GM23248 (cell line): ENCODE data around the gene SS18L1. TPM values are rescaled to one million over a fixed set of nuclear protein-coding genes. Genes with fewer than 3 reads are reported as not detected.

Experiments used
- DNase-seq: peaks from one replicate; pipeline ENCODE4 v3.0.0-alpha.2; 2015
- H2AFZ ChIP-seq: fragments of 200-600 bp; sonication (generic); 2 replicates; pipeline ENCODE4 v1.6.1; 2016; ENCODE audit warnings: antibody characterized with exemption
- H3F3A ChIP-seq: fragments of 200-600 bp; sonication (generic); 2 replicates; pipeline ENCODE4 v1.6.1; 2016; ENCODE audit warnings: mild to moderate bottlenecking, antibody characterized with exemption, mixed run types; ENCODE audit not compliant: insufficient read depth
- H3K27ac ChIP-seq: fragments of 200-600 bp; sonication (generic); 2 replicates; pipeline ENCODE4 v1.5.1; 2016; ENCODE audit warnings: mild to moderate bottlenecking
- H3K27me3 ChIP-seq: fragments of 200-600 bp; sonication (generic); replicated peaks from 2 replicates; pipeline ENCODE4 v1.6.1; 2016; ENCODE audit warnings: mild to moderate bottlenecking; ENCODE audit not compliant: insufficient read depth
- H3K36me3 ChIP-seq: fragments of 200-600 bp; sonication (generic); 2 replicates; pipeline ENCODE4 v1.6.1; 2016; ENCODE audit warnings: low read depth, mild to moderate bottlenecking
- H3K4me1 ChIP-seq: fragments of 200-600 bp; sonication (generic); 2 replicates; pipeline ENCODE4 v1.6.1; 2016; ENCODE audit warnings: mild to moderate bottlenecking; ENCODE audit not compliant: insufficient read depth
- H3K4me2 ChIP-seq: fragments of 200-600 bp; sonication (generic); one replicate; pipeline ENCODE4 v1.6.1; 2016; ENCODE audit warnings: mild to moderate bottlenecking; ENCODE audit not compliant: unreplicated experiment
- H3K4me3 ChIP-seq: fragments of 200-600 bp; sonication (generic); 2 replicates; pipeline ENCODE4 v1.5.1; 2016; ENCODE audit warnings: mild to moderate bottlenecking
- H3K79me2 ChIP-seq: fragments of 200-600 bp; sonication (generic); 2 replicates; pipeline ENCODE4 v1.6.1; 2016; ENCODE audit warnings: mild to moderate bottlenecking; ENCODE audit not compliant: insufficient read depth
- H3K9ac ChIP-seq: fragments of 200-600 bp; sonication (generic); 2 replicates; pipeline ENCODE4 v1.6.1; 2016; ENCODE audit warnings: mild to moderate bottlenecking
- H3K9me2 ChIP-seq: fragments of 200-600 bp; sonication (generic); 2 replicates; pipeline ENCODE4 v1.6.1; 2016; ENCODE audit warnings: mixed run types, mild to moderate bottlenecking, moderate library complexity; ENCODE audit not compliant: insufficient read depth
- H3K9me3 ChIP-seq: fragments of 200-600 bp; sonication (generic); one replicate; pipeline ENCODE4 v1.6.1; 2017; ENCODE audit warnings: low read depth
- H4K20me1 ChIP-seq: fragments of 200-600 bp; sonication (generic); 2 replicates; pipeline ENCODE4 v1.6.0; 2016; ENCODE audit not compliant: insufficient read depth
- EZH2 ChIP-seq: fragments of 200-600 bp; sonication (generic); IDR thresholded peaks from 2 replicates; pipeline ENCODE4 v1.6.1; 2018; ENCODE audit warnings: antibody characterized with exemption, mild to moderate bottlenecking; ENCODE audit not compliant: insufficient read depth, poor library complexity, severe bottlenecking
- EZH2phosphoT487 ChIP-seq: fragments of 200-600 bp; sonication (generic); IDR thresholded peaks from 2 replicates; pipeline ENCODE4 v1.6.1; 2018; ENCODE audit warnings: antibody characterized with exemption, moderate library complexity, mild to moderate bottlenecking, low read depth; ENCODE audit not compliant: insufficient read depth
- WGBS, 2 experiments: methylation state at CpG; one replicate each; pipeline ENCODE4 v1.1.6; 2015 to 2017; ENCODE audit warnings: low lambda C conversion rate in 2 of 2, low coverage in 1 of 2; ENCODE audit errors: missing lambda C conversion rate in 2 of 2; 5-methylcytosine and 5-hydroxymethylcytosine counted together
- in situ Hi-C: fragments of 300-500 bp; cut with MboI; formaldehyde crosslinking; loops from 2 replicates; pipeline ENCODE4 v1.15.0; 2020
- polyA plus RNA-seq: library from polyadenylated mRNA; unstranded; fragments of >200 nt; fragmentation: Nextera tagmentation; extraction: Ambion mirVana; gene quantifications from 2 replicates; pipeline ENCODE4 v1.2.1, GENCODE V29; 2016
- total RNA-seq: library from RNA; depleted of rRNA; stranded (reverse); fragments of >200 nt; shearing (Covaris generic); gene quantifications from 2 replicates; pipeline ENCODE4 v1.2.3, GENCODE V29; 2014

SS18L1 gene
- total and polyA plus RNA-seq, 2 experiments from 2014 or later: 2.3 to 8.8 TPM

DNA sequence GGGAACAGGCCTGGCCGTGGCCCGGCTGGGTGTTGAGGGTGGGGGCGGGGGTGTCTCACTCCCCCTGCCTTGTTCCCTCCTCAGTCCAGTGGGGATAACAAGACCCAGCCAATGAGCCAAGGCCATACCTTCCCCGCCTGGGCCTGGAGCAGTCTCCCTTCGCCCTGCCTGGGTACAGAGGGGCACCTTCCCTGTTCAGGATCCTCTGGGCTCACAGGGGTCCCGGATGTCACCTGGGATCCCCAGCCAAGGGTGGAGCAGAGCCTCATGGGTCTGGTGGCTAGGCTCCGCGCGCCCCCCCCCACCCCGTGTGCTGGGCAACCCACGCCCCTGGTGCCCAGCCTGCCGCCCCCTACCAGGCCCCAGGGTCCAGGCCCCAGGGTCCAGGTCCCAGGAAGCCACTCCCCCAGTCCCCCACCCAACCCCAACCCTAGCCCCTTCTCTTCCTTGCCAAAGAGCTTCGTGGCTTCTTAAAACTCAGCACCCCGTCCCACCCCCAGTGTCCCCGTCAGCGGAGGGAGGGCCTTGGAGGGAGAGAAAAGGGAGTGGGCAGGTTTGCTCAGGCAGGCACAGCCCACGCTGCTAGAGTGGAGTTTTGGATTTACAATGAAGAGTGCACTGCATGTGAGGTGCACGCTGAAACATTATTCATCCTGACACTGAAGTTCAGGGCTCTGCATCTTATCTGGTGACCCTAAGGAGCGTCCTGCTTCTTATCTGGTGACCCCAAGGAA, 64.7 kb downstream of the SS18L1 start:
- Histone ChIP-seq H3K4me1 (no peaks in the 10 kb centered on the region), H3F3A (no peaks in the 10 kb centered on the region), H3K9me3 (no peaks in the 10 kb centered on the region), H2AFZ (no peak overlapping the region), H4K20me1 (no peaks in the 10 kb centered on the region), H3K27ac (no peak overlapping the region), H3K79me2 (no peaks in the 10 kb centered on the region), H3K36me3 (no peaks in the 10 kb centered on the region), H3K9me2 (no peaks in the 10 kb centered on the region), H3K27me3 (no peaks in the 10 kb centered on the region; the same call in 1 of the 2 replicates), H3K4me3 (no peak overlapping the region), H3K4me2 (no peak overlapping the region), H3K9ac (no peak overlapping the region)
- in situ Hi-C loops: no loop called here
- DNase-seq: no peak
- WGBS, 2 experiments: 46 to 56% methylated on average over 10 to 19 of the region's 19 CpGs
- TF ChIP-seq EZH2: no peak
- no peak for TF ChIP-seq EZH2phosphoT487

DNA sequence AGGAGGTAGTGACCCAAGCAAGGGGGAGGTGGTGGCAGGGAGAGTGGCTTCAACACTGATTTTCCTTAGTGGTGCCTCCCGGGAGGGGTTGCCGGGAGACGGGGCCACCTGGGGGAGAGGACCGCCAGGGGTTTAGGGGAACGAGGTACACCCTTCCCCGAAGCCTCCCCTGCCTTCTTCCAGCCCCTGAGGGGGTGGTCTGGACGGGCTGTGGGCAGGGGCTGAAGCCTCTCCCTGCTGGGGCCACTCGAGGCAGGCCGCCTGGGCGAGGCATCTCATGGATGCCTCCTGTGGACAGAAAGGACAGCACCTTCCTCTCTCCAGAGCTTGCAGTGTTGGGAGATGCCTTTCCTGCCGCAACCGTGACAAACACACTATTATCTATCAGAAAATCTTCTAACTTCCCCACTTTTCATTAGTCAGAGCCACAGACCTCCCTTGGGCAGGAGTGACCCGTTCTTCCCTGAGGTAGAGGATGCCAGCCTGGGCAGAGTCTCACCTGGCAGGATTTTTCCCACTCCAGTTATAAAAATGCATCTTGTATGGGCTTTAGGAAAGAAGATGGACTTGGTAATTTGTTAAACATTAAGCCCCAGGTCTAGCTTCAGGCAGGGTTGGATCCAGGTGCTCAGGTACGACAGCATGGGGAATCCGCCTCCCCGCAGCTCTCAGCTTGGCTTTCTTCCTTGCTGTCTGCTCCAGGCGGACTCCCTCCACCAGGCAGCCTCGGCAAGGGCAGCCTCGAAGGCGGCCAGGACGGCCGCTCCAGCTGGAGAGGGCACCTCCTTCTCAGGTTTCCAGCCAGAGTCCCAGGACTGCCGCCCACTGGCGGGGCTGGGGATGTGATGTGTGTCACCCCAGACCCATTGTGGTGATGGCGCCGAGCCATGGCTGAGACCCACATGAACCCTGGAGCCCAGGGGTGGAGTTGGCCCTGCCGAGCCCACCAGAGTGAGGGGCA, 65.5 kb downstream of the SS18L1 start:
- no peak overlapping the region for H2AFZ ChIP-seq
- H3K4me1 ChIP-seq: no peaks in the 10 kb centered on the region
- no peaks in the 10 kb centered on the region for H3K9me2 ChIP-seq
- no peak overlapping the region for H3K9ac ChIP-seq
- no peak overlapping the region for H3K4me3 ChIP-seq
- H3K36me3 ChIP-seq: no peaks in the 10 kb centered on the region
- no peaks in the 10 kb centered on the region for H3K79me2 ChIP-seq
- DNase-seq: peak; percentile 33
- in situ Hi-C loops: no loop called here
- no peaks in the 10 kb centered on the region for H3K9me3 ChIP-seq
- no peak overlapping the region for H3K27ac ChIP-seq
- no peaks in the 10 kb centered on the region for H3F3A ChIP-seq
- no peak overlapping the region for H3K4me2 ChIP-seq
- TF ChIP-seq EZH2phosphoT487 (no peak), EZH2 (no peak)
- H3K27me3 ChIP-seq: no peaks in the 10 kb centered on the region; the same call in 1 of the 2 replicates
- H4K20me1 ChIP-seq: no peaks in the 10 kb centered on the region
- WGBS, 2 experiments: 30 to 33% methylated on average over 25 to 27 of the region's 27 CpGs

DNA sequence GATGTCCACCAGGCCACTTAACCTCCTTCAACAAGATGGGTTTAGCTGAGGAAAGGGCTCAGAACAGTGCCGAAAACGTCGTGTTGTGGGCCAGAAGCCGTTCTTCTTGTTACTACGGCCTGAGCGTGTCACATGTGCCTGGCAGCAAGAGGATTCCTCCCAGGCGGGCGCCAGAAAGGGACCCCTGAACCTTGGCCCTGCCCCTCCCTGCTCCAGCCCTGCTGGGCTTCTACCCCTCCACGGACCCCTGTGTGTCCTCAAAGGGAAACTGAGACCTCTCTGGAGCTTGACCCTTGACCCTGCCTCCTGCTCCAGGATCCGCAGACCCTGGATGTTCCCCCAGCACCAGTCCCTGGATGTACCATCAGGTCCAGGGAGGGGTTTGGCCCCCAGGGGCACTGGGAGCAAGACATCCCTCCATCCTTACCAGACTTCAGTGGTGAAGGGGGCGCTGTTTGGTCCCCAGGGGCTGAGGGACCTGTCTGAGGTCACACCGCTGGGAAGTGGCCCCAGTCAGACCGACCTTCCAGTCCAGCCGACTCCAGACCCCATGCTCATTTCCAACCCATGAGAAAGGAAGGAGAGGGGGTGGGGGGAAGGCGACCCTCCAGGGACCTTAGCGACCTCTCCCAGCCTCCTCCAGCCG, 66.4 kb downstream of the SS18L1 start:
- Histone ChIP-seq H4K20me1 (no peaks in the 10 kb centered on the region), H3K4me2 (no peak overlapping the region), H3F3A (no peaks in the 10 kb centered on the region), H3K79me2 (no peaks in the 10 kb centered on the region), H3K36me3 (no peaks in the 10 kb centered on the region), H3K4me3 (no peak overlapping the region), H2AFZ (no peak overlapping the region), H3K27ac (no peak overlapping the region), H3K9me2 (no peaks in the 10 kb centered on the region), H3K4me1 (no peaks in the 10 kb centered on the region), H3K9ac (no peak overlapping the region), H3K9me3 (no peaks in the 10 kb centered on the region), H3K27me3 (no peaks in the 10 kb centered on the region; the same call in 1 of the 2 replicates)
- DNase-seq: no peak
- TF ChIP-seq EZH2: no peak
- TF ChIP-seq EZH2phosphoT487: no peak
- in situ Hi-C loops: no loop called here
- 57 to 59% methylated on average over 17 of the region's 17 CpGs for WGBS, 2 experiments

DNA sequence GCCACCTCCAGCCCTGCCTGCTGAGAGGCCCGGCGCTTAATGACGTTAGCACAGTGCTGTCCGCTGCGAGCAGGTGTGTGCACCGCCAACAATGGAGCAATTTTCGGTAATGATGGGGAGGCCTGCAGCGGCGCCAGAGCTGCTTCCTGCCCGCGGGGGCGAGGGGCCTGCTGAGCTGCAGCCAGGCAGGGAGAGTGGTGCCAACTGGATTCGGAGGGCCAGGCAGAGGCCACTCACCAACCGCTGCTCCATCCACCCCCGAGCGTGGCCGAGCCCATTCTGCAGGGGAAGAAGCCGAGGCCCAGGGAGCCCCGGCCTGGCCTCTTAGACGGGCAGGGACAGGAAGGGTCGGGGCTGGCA, 66.9 kb downstream of the SS18L1 start:
- no peaks in the 10 kb centered on the region for H3K9me3 ChIP-seq
- H3K27ac ChIP-seq: no peak overlapping the region
- 64 to 67% methylated on average over 18 to 21 of the region's 21 CpGs for WGBS, 2 experiments
- H2AFZ ChIP-seq: no peak overlapping the region
- H3K79me2 ChIP-seq: no peaks in the 10 kb centered on the region
- no peaks in the 10 kb centered on the region for H3F3A ChIP-seq
- H3K4me1 ChIP-seq: no peaks in the 10 kb centered on the region
- no peaks in the 10 kb centered on the region; the same call in 1 of the 2 replicates for H3K27me3 ChIP-seq
- no peaks in the 10 kb centered on the region for H3K36me3 ChIP-seq
- DNase-seq: no peak
- TF ChIP-seq EZH2: no peak
- H4K20me1 ChIP-seq: no peaks in the 10 kb centered on the region
- H3K4me2 ChIP-seq: no peak overlapping the region
- no peak overlapping the region for H3K4me3 ChIP-seq
- H3K9ac ChIP-seq: no peak overlapping the region
- H3K9me2 ChIP-seq: no peaks in the 10 kb centered on the region
- in situ Hi-C loops: no loop called here
